DMS79 treated with DMSO at 0.1 percent for 48 hours (cell line): ENCODE results near the gene APLP2.
"Not testable (repeated sequence)": the region's sequence is repeated elsewhere in the genome, so short reads cannot be mapped to it uniquely, and the experiment has no call there.

Experiments
- DNase-seq: peaks from one replicate; lab custom pipeline; 2025; lab: John Stamatoyannopoulos, UW

APLP2 gene

GRCh38 chr11:130172001-130172400, 102.3 kb downstream of the APLP2 start:
- not testable (repeated sequence) for DNase-seq

GRCh38 chr11:130174642-130175041, 104.9 kb downstream of the APLP2 start:
- DNase-seq = no peak

GRCh38 chr11:130175898-130176297, 106.2 kb downstream of the APLP2 start:
- no peak for DNase-seq

GRCh38 chr11:130177782-130178181, 108.1 kb downstream of the APLP2 start:
- DNase-seq = no peak

GRCh38 chr11:130178441-130179339, 109.0 kb downstream of the APLP2 start:
- peak; percentile 92 for DNase-seq

- peak; percentile 92 for DNase-seq
Measured at GRCh38 chr11:130179396-130180306, 110.0 kb downstream of the APLP2 start.

- peak; percentile 73 for DNase-seq
Measured at GRCh38 chr11:130180491-130180890, 110.8 kb downstream of the APLP2 start.

GRCh38 chr11:130180896-130181294, 111.2 kb downstream of the APLP2 start:
- DNase-seq = no peak

GRCh38 chr11:130181295-130182272, 111.9 kb downstream of the APLP2 start:
- peak; percentile 98 for DNase-seq

- no peak for DNase-seq
Measured at GRCh38 chr11:130183878-130184610, 114.3 kb downstream of the APLP2 start.

- DNase-seq = no peak
Measured at GRCh38 chr11:130187096-130187495, 117.4 kb downstream of the APLP2 start.

GRCh38 chr11:130188047-130188446, 118.4 kb downstream of the APLP2 start:
- no peak for DNase-seq

- DNase-seq = no peak
Measured at GRCh38 chr11:130188585-130189347, 119.1 kb downstream of the APLP2 start.

- DNase-seq = no peak
Measured at GRCh38 chr11:130189492-130190210, 120.0 kb downstream of the APLP2 start.

GRCh38 chr11:130190371-130190881, 120.7 kb downstream of the APLP2 start:
- no peak for DNase-seq

- no peak for DNase-seq
Measured at GRCh38 chr11:130191896-130192295, 122.2 kb downstream of the APLP2 start.

- DNase-seq = no peak
Measured at GRCh38 chr11:130192845-130193267, 123.2 kb downstream of the APLP2 start.

GRCh38 chr11:130193551-130193950, 123.9 kb downstream of the APLP2 start:
- DNase-seq = not testable (repeated sequence)
